Rectal smooth muscle tissue (tissue), 1 donor: ENCODE results near the gene LRP1.
A peak's percentile ranks its signal among the peaks of the same experiment; 100 is the strongest.

ENCODE experiments used
- H3K27ac ChIP-seq: one replicate; pipeline ENCODE4 v1.7.0; 2013; ENCODE audit warnings: low read depth, low read length, inconsistent platforms
- H3K27me3 ChIP-seq: one replicate; pipeline ENCODE4 v1.7.0; 2013; ENCODE audit warnings: low read length; ENCODE audit not compliant: control insufficient read depth, insufficient read depth
- H3K36me3 ChIP-seq: one replicate; pipeline ENCODE4 v1.7.0; 2013; ENCODE audit warnings: low read length; ENCODE audit not compliant: control insufficient read depth, insufficient read depth
- H3K4me1 ChIP-seq: one replicate; pipeline ENCODE4 v1.7.0; 2013; ENCODE audit warnings: low read length; ENCODE audit not compliant: control insufficient read depth, insufficient read depth
- H3K4me3 ChIP-seq: one replicate; pipeline ENCODE4 v1.7.0; 2013; ENCODE audit warnings: low read length
- H3K9ac ChIP-seq: one replicate; pipeline ENCODE4 v1.7.0; 2013; ENCODE audit warnings: low read length

The LRP1 gene

DNA sequence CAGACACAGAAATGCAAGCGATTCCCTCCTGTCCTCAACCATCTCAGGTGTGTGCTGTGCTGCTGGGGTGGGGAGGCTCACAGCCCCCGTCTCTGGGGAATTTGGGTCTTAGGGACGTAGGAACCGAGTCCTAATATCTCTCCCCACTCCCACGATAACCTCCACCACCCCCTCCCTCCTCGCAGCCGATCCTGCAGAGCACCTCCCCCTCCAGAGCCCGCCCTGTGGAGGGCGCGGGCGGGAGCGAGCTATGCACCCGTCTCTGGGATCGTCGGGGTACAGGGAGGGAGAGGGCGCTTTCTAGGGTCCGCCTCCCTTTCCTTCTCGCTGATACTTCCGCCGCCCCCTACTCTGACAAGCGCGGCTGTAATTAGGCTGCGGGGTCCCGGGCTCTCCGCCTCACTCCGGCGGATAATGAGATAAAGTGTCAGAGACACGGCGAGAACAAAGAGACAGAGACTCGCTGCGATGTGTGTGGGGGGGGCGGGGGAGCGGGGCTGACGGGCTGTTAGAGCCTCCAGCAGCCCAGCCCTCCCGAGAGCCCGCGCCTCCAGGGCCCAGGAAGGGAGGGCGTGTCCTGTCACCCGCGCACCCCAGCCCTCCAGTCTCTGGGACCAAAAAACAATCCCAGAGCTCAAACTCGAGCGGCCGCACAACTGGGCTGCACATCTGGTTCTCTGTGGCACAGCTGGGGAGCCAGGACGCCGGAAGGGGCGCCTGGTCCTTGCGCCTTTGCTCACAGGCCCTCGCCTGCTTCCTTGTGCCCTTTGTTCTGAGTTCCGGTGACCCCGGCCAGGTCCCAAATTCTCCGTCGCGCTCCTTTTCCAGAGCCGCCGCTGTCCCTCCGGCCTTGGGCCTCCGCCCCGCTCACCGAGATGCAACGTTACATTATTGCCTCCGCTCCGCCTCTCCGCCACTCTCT lies 109.9 kb downstream of the LRP1 start:
- peak overlapping the region; percentile 54 for H3K4me3 ChIP-seq
- H3K36me3 ChIP-seq: peaks cover 6% of the 10 kb centered on the region
- H3K27ac ChIP-seq: no peak overlapping the region
- no peak overlapping the region for H3K9ac ChIP-seq
- peaks cover 51% of the 10 kb centered on the region for H3K27me3 ChIP-seq
- peaks cover 13% of the 10 kb centered on the region for H3K4me1 ChIP-seq

DNA sequence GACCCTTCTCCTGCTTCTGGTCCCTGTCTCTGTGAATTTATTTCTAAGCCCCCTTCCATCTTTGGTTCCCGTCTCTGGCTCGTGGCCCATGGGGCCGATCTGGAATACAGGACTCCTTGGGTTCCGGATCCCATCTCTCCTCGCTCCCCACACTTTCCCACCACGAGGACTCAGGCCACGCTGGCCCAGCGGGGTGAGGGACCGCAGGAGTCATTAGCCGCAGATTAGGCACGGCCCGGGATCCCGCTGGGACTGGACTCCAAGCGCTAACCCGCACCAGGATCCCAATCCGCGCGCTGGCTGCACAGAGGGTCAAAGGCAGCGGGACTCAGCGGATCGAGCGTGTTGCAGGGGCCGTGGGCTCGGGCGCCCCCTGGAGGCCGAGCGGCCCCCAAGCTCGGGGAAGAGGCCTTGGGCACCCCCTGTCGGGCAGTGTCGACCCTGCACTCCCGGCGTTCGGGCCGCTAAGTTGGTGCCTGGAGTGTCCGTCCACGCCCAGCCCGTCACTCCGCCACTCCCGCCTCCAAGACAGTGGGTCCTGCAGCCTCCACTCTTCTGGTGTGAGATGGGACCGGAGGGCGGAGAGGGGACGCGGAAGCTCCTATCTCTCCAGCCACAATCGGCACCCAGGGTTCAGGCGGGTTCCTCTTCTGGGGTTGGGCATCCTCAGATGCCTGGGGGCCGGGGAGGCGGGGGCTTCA lies 110.7 kb downstream of the LRP1 start:
- H3K9ac ChIP-seq: no peak overlapping the region
- no peak overlapping the region for H3K27ac ChIP-seq
- peaks cover 51% of the 10 kb centered on the region for H3K27me3 ChIP-seq
- no peaks in the 10 kb centered on the region for H3K36me3 ChIP-seq
- H3K4me3 ChIP-seq: peak overlapping the region; percentile 69
- peaks cover 15% of the 10 kb centered on the region for H3K4me1 ChIP-seq

DNA sequence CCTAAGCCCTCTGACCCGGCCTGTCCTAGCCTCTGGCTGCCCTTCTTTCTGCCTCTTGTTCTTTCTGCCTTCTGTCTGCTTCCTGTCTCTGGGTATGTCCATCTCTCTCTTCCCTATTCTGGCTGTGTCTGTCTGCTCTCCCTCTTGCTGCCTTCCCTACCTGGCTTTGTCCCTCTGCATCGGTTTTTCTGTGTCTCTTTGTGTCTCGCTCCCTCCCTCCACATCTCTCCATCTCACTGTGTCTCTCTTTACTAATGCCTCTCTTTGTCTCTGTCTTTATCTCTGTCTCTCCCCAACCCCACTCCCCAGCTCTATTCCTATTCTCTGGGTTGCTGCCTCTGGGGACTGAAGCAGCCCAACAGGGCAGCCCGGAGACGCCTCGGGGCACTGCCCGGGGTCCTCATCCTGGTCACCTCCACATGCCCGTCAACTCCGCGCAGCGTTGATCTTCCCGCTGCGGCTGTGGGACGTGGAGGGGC lies 111.3 kb downstream of the LRP1 start:
- Histone ChIP-seq H3K9ac (no peak overlapping the region), H3K4me1 (peaks cover 15% of the 10 kb centered on the region), H3K27ac (no peak overlapping the region), H3K27me3 (peaks cover 54% of the 10 kb centered on the region), H3K36me3 (no peaks in the 10 kb centered on the region), H3K4me3 (peak overlapping the region; percentile 69)

DNA sequence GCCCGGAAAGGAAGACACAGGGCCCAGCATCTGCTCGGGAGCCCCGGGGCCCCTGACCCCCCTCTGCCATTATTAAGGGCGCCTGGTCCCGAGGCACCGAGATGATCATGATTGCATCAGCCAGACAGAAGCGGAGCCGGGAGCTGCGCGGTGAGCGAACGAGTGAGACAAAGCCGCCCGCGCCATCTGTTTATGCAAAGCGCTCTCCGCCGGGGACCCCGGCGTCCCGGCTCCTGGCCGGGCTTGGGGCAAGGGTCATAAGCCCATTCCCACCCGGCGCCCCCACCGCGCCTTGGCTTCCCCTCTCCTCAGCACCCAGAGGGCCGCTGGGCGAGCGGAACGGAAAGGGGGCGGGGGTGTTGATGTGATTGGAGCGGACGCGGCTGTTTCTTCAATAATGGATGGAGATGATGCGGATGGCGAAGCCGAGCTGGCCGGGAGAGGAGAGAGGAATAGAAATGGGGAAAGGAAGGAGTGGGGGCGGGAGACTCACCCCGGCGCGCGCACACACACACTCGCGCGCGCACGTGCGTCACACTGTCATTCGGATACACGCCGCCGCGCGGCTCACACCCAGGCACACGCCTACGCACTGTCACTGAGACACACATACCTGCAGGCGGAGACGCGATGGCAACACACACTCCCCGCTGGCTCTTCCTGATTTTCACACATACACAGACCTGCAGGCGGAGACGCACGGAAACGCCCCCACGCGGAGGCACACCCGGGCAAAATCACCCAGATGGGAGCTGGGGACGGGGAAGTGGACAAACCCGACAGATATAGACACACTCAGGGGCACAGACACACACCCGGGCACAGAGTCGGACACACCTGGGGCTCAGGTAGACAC lies 112.0 kb downstream of the LRP1 start:
- no peaks in the 10 kb centered on the region for H3K36me3 ChIP-seq
- H3K4me3 ChIP-seq: peak overlapping the region; percentile 69
- H3K4me1 ChIP-seq: peaks cover 15% of the 10 kb centered on the region
- no peak overlapping the region for H3K9ac ChIP-seq
- H3K27ac ChIP-seq: no peak overlapping the region
- H3K27me3 ChIP-seq: peaks cover 53% of the 10 kb centered on the region

DNA sequence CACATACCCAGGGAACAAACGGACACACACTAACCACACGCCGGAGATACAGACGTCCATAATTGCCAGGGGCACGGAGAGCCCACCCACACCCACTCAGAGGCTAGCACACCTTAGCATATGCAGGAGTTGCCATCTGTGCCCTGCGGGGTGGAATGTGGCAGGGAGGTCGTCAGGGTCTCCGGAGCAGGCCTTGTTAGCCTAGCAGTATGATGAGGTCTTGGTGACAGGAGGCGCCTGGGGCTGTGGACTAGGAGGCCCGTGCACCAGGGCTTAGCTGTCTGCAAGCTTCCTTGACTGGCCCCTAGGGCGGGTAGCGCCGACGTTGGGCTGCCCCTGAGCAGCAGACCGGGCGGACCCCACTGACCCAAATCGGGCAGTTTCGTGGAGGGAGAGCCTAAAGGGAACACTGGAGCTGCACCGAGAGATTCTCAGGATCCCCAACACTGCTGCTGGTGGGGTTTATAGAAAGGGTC lies 112.7 kb downstream of the LRP1 start:
- H3K4me3 ChIP-seq: peak overlapping the region; percentile 69
- peaks cover 51% of the 10 kb centered on the region for H3K27me3 ChIP-seq
- H3K27ac ChIP-seq: no peak overlapping the region
- H3K9ac ChIP-seq: no peak overlapping the region
- H3K4me1 ChIP-seq: peaks cover 15% of the 10 kb centered on the region
- no peaks in the 10 kb centered on the region for H3K36me3 ChIP-seq

DNA sequence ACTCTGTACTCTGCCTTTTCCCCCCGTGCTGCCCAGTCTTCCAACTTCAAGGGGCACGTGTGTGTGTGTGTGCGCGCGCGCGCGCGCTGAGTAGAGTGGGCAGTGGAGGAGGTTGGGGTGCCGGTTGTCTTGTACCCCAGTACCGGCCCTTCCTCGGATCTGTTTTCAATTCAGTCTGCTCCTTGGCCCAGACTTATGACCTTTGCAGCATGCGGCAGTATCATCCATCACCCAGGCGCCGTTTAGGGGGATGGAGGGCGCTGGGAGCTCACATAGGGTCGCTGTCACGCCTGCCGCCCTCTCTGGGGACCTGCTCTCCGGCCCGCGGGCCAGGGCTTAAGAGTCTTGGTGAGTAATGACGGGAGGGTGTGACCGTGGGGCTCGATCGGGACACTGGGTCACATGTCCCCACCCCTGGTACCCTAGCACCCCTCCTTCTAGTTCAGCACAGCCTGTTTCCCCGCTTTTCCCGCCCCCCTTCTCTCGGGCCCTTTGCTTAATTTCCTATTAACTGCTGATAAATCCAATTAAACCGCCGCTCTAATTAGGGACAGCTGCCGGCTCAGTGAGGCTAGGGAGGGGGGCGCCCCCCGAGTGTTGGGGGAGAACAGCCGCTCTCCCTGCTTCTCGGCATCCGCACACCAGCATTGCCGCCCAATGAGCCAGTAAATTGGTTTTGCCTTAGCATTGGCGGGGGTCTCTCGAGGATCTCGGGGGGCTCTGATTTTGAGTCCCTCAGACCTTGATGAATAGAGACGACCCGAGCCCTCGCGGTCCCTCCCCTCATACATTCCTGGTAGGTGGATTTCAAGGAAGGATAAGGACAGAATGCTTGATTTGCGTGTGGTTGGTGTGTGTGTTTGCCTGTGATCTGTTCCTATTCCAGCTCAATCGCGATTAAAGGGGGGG lies 113.4 kb downstream of the LRP1 start:
- peaks cover 15% of the 10 kb centered on the region for H3K4me1 ChIP-seq
- no peak overlapping the region for H3K27ac ChIP-seq
- no peak overlapping the region for H3K4me3 ChIP-seq
- peaks cover 51% of the 10 kb centered on the region for H3K27me3 ChIP-seq
- no peak overlapping the region for H3K9ac ChIP-seq
- no peaks in the 10 kb centered on the region for H3K36me3 ChIP-seq

DNA sequence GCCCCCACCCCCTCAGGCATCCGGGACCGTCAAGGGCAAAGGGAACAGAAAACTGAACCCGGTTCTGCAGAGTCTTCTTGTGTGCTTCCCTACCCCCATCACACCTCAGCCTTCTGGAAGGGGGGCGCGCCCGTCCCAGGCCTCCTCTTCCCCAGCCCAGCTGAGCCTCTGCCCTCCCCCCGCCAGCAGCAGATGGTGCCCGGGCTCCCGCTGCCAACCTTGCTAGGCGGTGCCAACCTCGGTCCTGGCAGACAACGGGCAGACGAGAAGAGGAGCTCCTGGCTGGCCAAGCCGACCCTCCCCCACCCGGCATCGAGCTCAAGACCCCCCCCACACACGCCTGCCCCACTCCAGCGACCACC lies 114.0 kb downstream of the LRP1 start:
- H3K4me3 ChIP-seq: peak overlapping the region; percentile 50
- peaks cover 49% of the 10 kb centered on the region for H3K27me3 ChIP-seq
- H3K4me1 ChIP-seq: peaks cover 15% of the 10 kb centered on the region
- H3K36me3 ChIP-seq: no peaks in the 10 kb centered on the region
- no peak overlapping the region for H3K9ac ChIP-seq
- no peak overlapping the region for H3K27ac ChIP-seq

DNA sequence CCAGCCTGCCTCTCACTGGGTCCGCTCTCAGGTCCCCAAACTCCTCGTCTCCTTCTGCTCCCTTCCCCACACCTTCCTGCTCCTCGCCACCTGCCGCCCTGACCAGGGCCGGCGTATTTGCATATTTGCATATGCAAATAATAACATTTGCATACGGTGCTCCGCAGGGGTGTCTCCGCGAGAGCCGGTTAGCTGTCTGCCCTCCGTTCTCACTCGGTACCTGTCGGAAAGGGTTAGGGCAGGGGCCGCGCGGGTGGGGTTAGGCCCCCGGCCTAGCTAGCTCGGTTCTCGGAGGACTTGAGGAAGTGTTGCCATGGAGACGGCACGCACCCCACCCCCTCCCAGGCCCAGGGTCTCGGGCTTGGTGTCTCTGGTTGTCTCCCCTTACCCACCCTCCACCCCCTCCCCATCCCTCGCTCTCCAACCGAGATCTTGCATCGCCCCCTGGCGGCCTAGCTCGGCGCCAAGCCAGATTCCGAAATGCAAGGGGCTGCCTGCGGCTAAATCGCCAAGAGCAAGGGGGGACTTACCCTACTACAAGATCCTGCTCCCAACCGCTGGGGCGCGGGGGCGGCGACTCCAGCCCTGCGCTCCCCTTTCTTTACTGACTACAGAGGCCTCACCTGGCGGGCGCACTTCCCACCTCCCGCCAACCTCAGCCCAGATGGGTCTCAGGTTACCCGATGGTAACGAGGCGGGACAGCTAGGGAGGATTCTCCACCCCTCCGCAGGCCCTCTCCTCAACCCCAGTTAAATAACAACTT lies 114.6 kb downstream of the LRP1 start:
- H3K9ac ChIP-seq: no peak overlapping the region
- H3K27me3 ChIP-seq: peaks cover 43% of the 10 kb centered on the region
- no peak overlapping the region for H3K27ac ChIP-seq
- H3K4me1 ChIP-seq: peaks cover 15% of the 10 kb centered on the region
- peak overlapping the region; percentile 50 for H3K4me3 ChIP-seq
- no peaks in the 10 kb centered on the region for H3K36me3 ChIP-seq

DNA sequence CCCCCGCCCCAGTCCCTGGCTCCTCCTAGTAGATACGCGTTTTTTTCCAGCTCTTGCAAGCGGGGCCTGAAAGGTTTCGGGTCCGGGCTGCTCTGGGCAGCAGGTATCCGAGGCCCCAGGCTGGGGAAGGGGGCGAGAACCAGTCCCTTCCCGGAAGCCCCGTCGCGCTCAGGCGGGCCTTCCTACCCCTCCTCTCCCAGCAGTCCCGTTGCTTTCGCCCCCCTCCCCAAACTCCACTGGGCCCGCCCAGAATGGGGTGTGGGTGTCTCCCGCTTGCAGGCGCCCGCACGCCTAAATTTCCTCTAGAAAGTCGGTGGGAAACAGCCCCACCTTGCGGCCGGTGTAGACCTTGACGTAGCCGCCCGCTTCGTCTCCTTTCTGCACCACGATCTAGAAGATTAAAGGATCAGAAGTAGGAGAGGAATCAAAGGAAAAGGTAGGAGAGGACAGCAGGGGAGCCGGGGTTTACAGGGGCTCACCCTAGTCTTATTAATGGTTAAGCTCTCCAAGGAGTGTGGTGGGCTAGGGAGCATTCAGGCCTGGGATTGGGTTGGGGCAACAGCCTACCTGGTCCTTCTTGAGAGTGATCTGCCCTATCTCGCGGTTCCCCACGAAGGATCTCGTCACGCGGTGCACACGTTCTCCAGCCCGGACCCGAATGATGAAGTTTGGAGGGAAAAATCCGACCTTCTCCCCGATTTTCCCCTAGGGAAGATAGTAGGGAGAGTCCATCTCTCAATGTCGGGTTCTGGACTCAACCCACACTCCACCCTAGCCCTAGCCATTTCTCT lies 115.4 kb downstream of the LRP1 start:
- H3K9ac ChIP-seq: no peak overlapping the region
- peaks cover 36% of the 10 kb centered on the region for H3K27me3 ChIP-seq
- H3K4me1 ChIP-seq: peaks cover 15% of the 10 kb centered on the region
- peak overlapping the region; percentile 37 for H3K4me3 ChIP-seq
- H3K36me3 ChIP-seq: no peaks in the 10 kb centered on the region
- H3K27ac ChIP-seq: no peak overlapping the region

DNA sequence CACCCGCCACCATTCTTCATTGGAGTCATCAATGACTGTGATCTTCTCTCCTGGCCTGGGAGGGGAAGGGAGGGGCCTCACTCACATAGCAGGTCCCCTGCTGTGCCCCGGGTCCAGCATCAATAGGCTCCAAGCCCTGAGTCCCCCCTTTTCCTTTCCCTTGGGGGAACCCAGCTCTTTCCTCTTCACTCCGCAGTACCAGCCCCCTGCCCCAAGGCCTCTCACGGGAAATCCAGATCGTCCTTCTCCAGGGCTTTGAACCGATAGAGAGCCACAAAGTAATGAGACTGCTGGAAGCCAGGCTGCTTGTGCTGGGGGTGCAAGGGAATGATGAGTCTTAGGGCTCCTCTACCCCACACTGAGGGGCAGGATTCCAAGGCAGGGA lies 116.0 kb downstream of the LRP1 start:
- H3K9ac ChIP-seq: no peak overlapping the region
- no peak overlapping the region for H3K4me3 ChIP-seq
- H3K36me3 ChIP-seq: no peaks in the 10 kb centered on the region
- H3K27me3 ChIP-seq: peaks cover 34% of the 10 kb centered on the region
- peaks cover 15% of the 10 kb centered on the region for H3K4me1 ChIP-seq
- H3K27ac ChIP-seq: no peak overlapping the region
